GM18868 (cell line): Measurements from ENCODE around the gene RANBP17.
"Not testable (repeated sequence)": the region's sequence is repeated elsewhere in the genome, so short reads cannot be mapped to it uniquely, and the experiment has no call there.

Experiments used
- ATAC-seq: cut with Tn5 transposase; IDR thresholded peaks from one replicate; pipeline ENCODE4 v1.9.1; 2021; ENCODE audit warnings: mild to moderate bottlenecking, moderate library complexity; ENCODE audit not compliant: unreplicated experiment

Gene RANBP17

DNA sequence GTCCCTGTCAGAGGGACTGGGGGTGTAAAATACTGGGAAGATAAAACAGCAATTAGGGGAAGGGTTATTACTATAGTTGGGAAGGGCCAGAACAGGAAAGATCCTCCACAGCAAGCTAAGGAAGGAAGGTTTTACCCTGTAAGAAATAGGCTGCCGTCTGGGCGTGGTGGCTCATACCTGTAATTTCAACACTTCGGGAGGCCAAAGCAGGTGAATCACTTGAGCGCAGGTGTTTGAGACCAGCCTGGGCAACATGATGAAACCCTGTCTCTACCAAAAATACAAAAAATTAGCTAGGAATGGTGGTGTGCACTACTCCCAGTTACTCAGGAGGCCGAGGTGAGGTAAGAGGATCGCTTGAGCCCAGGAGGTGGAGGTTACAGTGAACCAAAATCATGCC is 282.1 kb downstream of the RANBP17 start:
- no peak for ATAC-seq

DNA sequence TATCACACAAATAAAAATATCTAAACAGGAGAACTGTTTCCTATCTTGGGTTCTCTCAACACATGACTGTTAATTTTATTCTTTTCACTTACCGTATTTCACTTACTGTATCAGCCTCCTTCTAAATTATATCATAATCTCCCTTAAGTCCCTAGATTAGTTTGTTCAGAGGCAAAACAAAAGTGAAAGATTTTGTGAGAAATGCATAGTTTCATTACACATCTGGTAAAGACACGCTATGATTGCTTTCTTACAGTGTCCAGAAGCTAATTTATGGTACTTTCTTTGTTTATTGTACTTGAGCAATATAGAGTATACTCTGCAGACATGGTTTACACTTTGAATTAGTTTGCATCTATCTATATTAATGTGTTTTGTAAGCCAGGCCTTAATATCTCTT is 287.5 kb downstream of the RANBP17 start:
- peak; percentile 80 for ATAC-seq

DNA sequence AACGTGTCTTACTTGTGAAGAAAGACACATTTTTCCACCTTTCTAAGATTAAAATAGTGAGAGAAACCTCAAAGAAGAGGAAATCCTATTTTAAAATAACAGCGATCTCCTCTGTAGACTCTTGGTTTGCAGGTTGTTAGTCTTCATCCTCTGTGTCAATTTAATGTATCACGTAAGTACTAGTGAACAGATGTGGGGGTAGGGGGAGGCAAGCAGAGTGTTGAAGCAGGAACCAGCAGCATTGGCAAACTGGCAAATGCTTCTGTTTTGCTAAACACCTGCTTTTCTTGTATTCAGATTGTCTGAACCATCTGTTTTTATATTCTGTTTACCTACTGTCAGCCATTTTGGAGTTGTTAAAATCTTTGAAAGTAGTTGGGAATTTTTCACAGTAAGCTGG is 288.0 kb downstream of the RANBP17 start:
- ATAC-seq = peak; percentile 40

DNA sequence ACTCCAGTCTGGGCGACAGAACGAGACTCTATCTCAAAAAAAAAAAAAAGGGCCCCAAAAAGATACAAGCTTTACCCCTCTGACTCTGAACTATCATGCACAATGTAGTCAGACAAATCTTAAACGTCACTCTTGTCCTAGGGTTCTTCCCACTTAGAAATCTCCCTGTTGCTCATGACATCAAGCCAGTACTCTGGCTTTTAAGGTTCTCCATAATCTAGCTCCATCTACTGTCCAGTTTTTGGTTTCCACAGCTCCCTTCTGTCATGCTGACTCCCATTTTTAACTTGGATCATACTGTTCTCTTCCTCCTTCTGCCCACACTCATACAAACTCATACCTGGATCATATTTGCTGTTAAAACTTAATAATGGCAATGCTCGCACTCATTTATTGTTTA is 290.6 kb downstream of the RANBP17 start:
- no peak for ATAC-seq

DNA sequence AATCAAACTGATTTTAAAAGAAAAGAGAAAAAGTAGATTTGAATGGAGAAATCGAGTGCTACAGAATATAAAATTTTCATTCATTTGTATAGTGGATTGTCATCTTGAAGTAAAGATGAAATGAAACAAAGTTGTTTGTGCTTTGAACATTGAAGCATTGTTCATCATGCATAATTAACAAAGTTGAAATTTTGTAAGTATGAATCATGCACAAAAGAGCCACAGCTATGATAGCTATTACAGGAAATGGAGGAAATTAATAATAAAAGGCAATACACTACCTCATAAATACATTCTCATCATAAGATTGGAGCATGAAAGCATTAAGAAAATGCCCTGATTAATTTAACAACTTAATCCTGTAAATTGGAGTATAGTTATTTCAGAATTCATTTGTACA is 293.8 kb downstream of the RANBP17 start:
- ATAC-seq = no peak

DNA sequence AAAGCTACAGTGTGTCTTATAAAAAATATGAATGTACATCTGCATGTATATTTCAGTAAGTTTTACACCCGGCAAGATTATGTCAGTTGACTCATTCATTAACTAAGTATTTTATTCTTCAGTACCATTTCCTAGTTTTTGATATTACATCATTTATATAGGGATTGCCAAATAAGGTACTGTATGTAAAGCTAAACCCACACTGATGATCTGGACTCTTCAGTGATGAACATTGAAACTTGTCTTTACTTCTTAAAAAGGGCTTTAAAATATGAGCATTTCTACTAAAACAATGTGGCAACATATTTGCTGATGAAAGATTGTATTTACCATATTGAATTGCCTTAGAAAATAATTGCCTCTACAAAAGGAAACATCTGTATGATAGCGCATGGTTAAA is 295.5 kb downstream of the RANBP17 start:
- no peak for ATAC-seq

DNA sequence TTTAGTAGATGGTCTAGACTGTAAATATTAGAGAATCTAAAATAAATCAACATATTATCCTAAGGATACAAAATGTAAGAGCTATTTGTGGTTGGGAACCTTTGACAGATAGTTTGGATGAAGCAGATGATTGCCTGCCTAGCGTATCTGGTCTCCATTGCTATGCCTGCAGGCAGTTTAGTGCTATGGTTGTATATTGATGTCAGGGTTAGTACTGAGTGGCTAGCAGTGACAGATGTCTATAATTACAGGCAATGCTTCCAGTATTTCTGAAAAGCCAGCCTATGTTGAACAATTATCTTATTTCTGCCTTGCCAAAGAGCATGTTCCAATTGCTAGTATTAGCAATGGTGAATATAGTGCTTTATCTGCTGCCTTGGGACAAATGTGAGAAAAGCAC is 296.0 kb downstream of the RANBP17 start:
- ATAC-seq = no peak

DNA sequence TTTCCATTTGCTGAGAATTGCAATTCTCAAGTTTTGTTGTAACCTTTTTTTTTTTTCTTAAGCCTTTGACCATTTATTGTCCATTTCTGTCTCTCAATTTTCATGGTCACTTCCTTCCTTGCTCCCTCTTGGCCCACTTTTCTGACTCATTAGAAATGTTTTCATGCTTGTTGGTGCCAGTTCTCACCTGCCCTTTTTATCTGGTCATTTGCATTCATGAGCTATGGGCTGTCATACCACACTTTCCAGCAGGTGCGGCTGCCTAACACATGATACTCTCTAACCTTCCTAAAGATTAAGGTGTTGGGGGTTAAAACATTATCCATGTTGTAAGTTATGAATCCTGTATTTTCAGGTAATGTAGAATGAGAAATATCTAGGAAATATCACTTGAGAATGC is 296.8 kb downstream of the RANBP17 start:
- ATAC-seq = no peak

DNA sequence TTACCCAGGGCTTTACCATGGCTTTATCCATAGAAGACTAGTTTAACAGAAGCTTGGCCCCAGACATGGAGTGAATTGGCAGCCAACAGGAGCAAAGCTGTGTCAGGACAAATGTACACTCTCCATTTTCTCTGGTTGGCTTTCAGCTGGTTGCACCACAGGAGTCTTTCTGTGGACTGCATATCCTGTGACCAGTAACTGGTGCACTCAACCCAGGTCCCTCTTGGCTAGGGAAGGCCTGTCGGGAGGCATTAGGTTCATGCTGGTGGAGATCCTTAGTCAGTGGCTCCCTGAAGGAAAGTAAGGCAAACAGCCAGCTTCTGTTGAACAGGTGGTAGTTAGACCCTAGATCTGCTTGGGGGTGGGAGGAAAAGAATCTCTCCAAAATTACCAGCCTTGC is 300.3 kb downstream of the RANBP17 start:
- no peak for ATAC-seq

DNA sequence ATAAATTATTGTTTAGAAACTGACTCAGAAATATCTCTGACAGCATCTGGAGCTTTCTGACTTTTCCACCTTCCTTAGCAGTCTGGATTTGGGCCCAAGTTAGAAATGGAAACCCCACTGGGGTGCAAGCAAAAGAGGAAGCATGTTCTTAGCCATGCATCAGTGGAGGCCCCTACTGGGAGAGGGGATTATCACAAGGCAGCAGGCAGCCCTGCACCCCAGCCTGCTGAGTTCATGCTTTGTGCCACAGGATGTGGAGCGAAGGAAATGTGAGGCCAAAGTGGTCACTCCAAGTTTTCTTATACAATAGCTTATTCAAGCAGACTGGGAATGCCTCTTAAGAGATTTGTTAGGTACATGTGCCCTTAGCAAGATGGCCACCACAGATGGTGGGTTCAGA is 300.8 kb downstream of the RANBP17 start:
- ATAC-seq = peak; percentile 83

DNA sequence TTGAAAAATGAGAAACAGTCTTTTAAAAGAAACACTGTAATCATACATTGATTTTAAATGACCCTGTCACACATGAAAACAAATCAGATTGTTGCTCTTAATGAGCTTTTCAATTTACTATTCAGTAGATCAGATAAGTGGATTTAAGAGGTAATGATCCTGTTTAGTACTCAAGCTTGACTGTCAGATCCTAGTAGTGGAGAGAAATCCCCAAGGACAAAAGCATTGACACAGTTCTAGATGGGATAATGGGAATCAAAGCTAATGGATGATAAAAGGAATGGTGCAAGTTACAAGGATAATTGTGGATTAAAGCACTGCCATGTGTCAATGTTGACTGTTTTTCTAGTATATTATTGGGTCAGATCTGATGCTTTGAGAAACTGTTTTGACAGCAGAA is 304.9 kb downstream of the RANBP17 start:
- no peak for ATAC-seq

DNA sequence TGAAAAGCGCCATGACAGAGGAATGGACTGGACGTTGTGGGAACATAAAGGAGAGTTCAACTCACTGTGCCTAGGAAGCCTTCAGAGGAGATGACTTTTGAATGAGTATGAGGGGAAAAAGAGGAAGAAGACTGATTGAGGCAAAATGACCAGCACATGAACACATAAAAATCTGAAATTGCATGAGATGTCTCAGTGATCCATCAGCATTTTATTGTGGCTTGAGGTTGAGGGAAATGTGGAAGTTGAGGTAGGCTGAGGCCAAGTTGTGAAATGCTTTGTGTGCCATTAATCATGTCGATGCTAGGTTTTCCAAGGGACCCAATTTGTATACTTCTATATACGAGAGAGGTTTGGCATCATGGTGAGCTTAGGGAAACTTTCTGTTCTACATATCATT is 306.4 kb downstream of the RANBP17 start:
- no peak for ATAC-seq

DNA sequence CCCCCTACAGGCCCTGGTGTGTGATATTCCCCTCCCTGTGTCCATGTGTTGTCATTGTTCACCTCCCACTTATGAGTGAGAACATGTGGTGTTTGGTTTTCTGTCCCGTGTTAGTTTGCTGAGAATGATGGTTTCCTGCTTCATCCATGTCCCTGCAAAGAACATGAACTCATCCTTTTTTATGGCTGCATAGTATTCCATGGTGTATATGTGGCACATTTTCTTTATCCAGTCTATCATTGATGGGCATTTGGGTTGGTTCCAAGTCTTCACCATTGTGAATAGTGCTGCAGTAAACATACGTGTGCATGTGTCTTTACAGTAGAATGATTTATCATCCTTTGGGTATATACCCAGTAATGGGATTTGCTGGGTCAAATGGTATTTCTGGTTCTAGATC is 313.1 kb downstream of the RANBP17 start:
- not testable (repeated sequence) for ATAC-seq

DNA sequence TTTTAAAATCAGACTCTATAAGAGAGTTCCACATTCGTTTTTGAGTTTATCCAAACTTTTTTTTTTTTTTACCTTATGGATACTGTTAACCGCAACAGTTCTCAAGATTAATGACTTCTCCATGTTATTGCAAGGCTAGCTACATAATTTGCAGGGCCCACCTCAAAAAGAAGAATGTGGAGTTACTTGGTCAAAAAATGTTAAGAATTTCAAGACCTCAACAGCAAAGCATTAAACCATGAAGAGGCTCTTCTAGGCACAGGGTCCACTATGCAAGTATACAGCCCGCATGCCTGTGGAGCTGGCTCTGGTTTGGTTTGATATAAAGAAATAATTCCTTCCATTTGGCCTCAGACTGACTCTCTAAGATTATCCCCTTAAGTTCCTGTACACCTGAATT is 313.9 kb downstream of the RANBP17 start:
- ATAC-seq = no peak

DNA sequence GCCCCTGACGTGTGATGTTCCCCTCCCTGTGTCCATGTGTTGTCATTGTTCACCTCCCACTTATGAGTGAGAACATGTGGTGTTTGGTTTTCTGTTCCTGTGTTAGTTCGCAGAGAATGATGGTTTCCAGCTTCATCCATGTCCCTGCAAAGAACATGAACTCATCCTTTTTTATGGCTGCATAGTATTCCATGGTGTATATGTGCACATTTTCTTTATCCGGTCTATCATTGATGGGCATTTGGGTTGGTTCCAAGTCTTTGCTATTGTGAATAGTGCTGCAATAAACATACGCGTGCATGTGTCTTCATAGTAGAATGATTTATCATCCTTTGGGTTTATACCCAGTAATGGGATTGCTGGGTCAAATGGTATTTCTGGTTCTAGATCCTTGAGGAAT is 316.4 kb downstream of the RANBP17 start:
- ATAC-seq = not testable (repeated sequence)

DNA sequence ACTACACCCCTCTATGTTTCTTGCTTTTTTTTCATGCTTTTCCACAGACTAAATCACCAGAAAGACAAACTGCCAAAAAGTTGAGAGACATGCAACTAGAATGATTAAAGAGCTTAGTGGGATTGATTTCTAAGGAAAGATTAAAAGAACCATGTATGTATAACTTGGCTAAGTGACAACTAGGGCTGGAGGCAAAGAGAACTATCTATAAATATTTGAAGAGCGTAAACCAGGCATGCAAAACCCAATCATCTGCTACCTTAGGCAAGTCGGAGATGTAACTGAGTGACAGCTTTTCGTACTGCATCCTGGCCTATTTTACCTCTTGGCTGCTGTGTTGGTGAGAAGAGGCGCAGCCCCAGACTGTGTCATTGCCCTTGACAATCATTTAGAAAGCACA is 326.2 kb downstream of the RANBP17 start:
- ATAC-seq = no peak

DNA sequence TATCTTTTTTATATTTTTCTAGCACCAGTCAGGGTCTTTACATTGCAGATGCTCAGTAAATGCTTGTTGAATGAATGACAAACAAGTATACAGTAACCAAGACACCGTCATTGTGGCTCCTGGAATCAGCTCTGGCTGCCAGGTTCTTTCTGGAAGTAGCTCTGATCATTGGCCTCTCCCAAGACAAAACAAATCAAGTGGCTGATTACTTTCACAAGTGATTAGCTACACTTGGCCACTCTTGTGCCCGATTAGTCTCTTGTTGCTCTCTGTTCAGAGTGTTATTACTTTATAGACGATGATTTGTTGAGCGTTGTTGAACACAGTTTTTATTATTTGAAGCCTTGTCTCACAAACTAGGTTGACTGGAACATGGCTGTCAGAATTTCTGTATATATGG is 327.6 kb downstream of the RANBP17 start:
- no peak for ATAC-seq

DNA sequence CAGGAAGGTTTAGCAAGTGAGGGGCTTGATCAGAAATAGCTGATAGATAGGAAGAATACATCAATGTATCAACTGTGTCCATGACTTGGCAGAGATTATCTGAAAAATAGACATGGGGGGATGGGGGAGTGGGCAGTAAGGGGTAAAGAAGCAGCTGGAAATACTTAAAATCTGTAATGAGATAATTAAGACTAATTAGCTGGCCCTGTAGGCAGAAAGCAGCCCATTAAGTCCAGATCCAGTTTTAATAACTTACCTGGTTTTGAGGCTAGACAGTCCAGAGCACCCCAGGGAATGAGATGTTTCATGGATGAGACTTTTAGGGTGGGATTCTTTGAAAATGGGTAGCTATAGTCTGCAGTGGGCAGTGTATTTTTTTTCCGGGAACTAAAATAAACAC is 330.3 kb downstream of the RANBP17 start:
- no peak for ATAC-seq

DNA sequence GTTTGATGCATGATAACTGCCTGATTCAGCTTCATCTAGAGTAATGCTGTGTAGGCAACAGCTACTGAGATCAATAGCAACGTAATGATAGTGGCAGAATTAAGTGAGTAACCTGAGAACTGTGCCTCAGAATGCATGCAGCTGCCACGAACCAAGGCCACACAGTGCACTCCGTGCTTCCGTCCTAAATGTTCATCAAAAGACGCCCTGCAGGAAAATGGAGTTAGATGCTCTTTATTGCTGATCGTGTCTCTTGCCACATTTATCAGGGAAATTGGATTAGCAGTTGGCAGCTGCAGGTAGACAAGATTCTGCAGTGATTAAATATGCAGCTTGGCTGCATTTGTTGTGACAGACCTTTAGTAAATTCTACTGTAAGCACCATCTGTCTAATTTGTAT is 339.5 kb downstream of the RANBP17 start:
- ATAC-seq = no peak

DNA sequence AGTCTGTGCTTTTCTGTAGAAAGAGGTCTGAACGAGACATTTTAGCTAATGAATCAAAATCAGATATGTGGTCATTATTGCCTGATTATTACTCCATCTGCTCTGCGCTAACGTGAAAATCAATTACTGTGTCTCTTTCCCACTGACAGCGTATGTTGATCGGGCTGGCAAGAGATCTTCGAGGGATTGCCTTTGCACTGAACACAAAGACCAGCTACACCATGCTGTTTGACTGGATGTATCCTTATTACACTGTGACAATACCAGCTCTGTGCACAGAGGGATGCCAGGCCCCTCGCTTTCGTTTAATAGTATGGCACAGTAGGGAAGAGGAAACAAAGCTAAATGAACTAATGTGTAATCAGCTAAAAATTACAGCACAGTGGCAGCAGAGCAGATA is 343.6 kb downstream of the RANBP17 start:
- no peak for ATAC-seq

DNA sequence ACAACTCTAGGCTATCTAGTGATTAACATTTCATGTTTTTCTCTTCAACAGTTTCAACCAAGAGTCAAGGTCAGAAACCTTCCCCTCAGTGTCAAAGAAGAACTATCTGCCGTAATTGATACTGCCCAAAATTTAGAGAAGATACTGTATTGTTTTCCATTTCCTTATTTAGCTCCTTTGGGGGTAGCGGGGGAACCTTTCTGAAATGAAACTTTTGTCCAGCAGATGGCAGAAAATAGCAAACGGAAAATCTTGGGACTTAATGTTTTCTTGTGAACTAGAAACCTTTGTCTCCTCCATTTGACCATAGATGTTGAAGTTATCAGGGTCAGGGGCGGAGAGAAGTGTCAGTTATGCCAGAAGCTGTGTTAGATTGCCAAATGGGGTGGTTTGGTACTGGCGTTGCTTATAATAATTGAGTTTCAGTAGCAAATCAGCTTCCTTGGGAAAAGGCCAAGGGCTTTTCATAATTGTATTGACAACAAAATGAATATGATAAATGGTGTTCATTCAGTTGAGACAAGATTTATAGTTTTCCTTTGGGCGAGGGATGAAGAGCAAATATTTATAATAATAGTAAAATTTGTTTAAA is 345.5 kb downstream of the RANBP17 start:
- ATAC-seq = no peak

DNA sequence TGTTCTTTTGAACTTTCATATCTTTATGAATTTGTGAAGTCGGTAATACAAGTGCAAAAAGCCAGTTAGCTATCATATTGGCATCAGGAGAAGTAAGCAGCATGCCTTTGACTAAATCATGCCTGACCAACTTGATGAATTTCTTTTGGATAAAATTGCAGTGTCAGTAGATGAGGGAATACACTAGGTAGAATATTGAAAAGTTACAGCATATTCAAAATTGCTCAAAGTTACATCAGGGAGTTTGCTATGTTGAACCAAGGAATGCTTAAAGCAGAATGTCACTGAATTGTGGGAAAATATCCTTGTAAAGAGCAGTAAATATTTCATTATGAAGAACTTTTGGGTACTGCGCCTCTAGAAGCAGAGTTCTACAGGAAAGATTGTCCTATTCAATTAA is 360.1 kb downstream of the RANBP17 start:
- ATAC-seq = no peak

DNA sequence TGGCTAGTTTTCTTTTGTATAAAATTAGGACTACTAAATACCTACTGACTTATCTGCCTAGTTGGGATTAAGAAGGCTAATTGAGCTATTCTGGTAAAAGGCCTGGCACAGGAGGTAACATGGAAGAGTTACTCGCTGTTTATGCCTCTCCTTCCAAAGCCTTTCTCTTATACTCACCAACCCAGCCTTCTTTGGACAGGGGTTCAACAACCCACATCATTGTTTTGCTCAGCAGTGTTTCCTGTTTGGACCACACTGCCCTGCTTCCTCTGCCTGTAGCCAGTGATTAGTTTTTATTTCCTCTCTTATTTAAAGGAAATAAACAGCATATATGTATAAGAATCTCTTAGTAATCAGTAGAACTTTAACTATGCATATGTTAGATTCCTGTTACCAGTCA is 362.1 kb downstream of the RANBP17 start:
- no peak for ATAC-seq
